Measurements from ENCODE around the gene TES. TPM values are rescaled to one million over a fixed set of nuclear protein-coding genes. Genes with fewer than 3 reads are reported as not detected.

The TES gene
- polyA plus RNA-seq, 1 donor from 2014 or later = 38.0 TPM

DNA sequence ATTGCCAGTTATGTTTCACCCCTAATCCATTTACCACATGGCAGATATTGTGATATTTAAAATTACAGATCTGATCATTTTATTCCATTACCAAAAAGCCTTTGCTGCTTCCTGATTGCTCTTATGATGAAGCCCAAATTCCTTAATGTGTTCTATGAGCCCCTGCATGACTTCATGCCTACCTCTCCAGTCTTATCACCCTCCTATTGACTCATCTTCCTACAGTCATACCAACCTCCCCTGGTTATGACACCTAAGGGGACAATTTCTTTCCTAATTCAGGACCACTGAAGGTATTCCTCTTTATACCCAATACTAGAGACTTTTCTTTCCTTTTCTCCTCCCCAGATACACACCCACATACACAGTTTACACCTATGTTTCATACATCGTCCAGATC, 36.0 kb downstream of the TES start:
- no peak overlapping the region for H3K4me2 ChIP-seq (ENCODE audit: low read length)
- H3K9me3 ChIP-seq (ENCODE audit: low read length) = peaks cover 4% of the 10 kb centered on the region
- no peaks in the 10 kb centered on the region for H3F3A ChIP-seq (ENCODE audit: insufficient read depth, low read length, poor library complexity, severe bottlenecking)
- no peaks in the 10 kb centered on the region for H3K79me2 ChIP-seq (replicated peaks; ENCODE audit: insufficient read depth, low read length)
- H2AFZ ChIP-seq (ENCODE audit: low read depth, low read length) = no peak overlapping the region
- H3K27ac ChIP-seq (ENCODE audit: low read length) = no peak overlapping the region
- H4K20me1 ChIP-seq (ENCODE audit: insufficient read depth) = no peaks in the 10 kb centered on the region
- H3K9ac ChIP-seq (ENCODE audit: low read length) = no peak overlapping the region
- TF ChIP-seq POLR2AphosphoS5 (IDR thresholded peaks at IDR 0.05) (no peak), TAF1 (IDR thresholded peaks at IDR 0.05; ENCODE audit: low read depth) (no peak), EP300 (conservative IDR thresholded peaks at IDR 0.05; ENCODE audit: poor library complexity, severe bottlenecking) (no peak), MXI1 (conservative IDR thresholded peaks at IDR 0.05; ENCODE audit: poor library complexity, severe bottlenecking) (no peak), RAD21 (conservative IDR thresholded peaks at IDR 0.05) (no peak), EZH2 (IDR thresholded peaks at IDR 0.05; ENCODE audit: borderline replicate concordance, insufficient read depth, low read length, poor library complexity, severe bottlenecking) (no peak), SMC3 (conservative IDR thresholded peaks at IDR 0.05; ENCODE audit: poor library complexity) (no peak)
- TF ChIP-seq, protein P1, sequence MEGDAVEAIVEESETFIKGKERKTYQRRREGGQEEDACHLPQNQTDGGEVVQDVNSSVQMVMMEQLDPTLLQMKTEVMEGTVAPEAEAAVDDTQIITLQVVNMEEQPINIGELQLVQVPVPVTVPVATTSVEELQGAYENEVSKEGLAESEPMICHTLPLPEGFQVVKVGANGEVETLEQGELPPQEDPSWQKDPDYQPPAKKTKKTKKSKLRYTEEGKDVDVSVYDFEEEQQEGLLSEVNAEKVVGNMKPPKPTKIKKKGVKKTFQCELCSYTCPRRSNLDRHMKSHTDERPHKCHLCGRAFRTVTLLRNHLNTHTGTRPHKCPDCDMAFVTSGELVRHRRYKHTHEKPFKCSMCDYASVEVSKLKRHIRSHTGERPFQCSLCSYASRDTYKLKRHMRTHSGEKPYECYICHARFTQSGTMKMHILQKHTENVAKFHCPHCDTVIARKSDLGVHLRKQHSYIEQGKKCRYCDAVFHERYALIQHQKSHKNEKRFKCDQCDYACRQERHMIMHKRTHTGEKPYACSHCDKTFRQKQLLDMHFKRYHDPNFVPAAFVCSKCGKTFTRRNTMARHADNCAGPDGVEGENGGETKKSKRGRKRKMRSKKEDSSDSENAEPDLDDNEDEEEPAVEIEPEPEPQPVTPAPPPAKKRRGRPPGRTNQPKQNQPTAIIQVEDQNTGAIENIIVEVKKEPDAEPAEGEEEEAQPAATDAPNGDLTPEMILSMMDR (IDR thresholded peaks at IDR 0.05; ENCODE audit: poor library complexity, severe bottlenecking) = no peak
- TF ChIP-seq, protein P2, sequence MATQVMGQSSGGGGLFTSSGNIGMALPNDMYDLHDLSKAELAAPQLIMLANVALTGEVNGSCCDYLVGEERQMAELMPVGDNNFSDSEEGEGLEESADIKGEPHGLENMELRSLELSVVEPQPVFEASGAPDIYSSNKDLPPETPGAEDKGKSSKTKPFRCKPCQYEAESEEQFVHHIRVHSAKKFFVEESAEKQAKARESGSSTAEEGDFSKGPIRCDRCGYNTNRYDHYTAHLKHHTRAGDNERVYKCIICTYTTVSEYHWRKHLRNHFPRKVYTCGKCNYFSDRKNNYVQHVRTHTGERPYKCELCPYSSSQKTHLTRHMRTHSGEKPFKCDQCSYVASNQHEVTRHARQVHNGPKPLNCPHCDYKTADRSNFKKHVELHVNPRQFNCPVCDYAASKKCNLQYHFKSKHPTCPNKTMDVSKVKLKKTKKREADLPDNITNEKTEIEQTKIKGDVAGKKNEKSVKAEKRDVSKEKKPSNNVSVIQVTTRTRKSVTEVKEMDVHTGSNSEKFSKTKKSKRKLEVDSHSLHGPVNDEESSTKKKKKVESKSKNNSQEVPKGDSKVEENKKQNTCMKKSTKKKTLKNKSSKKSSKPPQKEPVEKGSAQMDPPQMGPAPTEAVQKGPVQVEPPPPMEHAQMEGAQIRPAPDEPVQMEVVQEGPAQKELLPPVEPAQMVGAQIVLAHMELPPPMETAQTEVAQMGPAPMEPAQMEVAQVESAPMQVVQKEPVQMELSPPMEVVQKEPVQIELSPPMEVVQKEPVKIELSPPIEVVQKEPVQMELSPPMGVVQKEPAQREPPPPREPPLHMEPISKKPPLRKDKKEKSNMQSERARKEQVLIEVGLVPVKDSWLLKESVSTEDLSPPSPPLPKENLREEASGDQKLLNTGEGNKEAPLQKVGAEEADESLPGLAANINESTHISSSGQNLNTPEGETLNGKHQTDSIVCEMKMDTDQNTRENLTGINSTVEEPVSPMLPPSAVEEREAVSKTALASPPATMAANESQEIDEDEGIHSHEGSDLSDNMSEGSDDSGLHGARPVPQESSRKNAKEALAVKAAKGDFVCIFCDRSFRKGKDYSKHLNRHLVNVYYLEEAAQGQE (IDR thresholded peaks at IDR 0.05; ENCODE audit: borderline replicate concordance) = no peak
- no peaks in the 10 kb centered on the region for H3K36me3 ChIP-seq (ENCODE audit: insufficient read depth, low read length)
- no peak overlapping the region for H3K4me3 ChIP-seq (ENCODE audit: low read length)
- H3K27me3 ChIP-seq (ENCODE audit: insufficient read depth, low read depth, low read length) = no peaks in the 10 kb centered on the region
- no peaks in the 10 kb centered on the region for H3K9me2 ChIP-seq (ENCODE audit: insufficient read depth, low read length)

DNA sequence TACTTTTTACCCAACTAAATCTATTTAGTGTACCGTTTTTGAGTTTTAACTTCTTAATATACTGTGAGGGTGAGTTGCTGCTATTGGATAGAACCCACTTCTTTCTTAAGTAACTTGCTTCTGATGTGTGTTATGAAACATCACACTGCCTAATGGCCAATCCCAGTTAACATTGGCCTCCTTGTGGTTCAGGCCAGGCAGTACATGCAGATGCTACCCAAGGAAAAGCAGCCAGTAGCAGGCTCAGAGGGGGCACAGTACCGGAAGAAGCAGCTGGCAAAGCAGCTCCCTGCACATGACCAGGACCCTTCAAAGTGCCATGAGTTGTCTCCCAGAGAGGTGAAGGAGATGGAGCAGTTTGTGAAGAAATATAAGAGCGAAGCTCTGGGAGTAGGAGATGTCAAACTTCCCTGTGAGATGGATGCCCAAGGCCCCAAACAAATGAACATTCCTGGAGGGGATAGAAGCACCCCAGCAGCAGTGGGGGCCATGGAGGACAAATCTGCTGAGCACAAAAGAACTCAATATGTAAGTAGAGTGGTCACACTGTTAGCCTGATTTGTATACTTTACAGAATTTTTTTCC, 39.7 kb downstream of the TES start:
- Histone ChIP-seq H3K9me2 (ENCODE audit: insufficient read depth, low read length) (no peaks in the 10 kb centered on the region), H3K36me3 (ENCODE audit: insufficient read depth, low read length) (no peaks in the 10 kb centered on the region), H3K9me3 (ENCODE audit: low read length) (no peaks in the 10 kb centered on the region), H3K4me3 (ENCODE audit: low read length) (no peak overlapping the region), H2AFZ (ENCODE audit: low read depth, low read length) (no peak overlapping the region), H3K9ac (ENCODE audit: low read length) (no peak overlapping the region), H3F3A (ENCODE audit: insufficient read depth, low read length, poor library complexity, severe bottlenecking) (no peaks in the 10 kb centered on the region), H3K27me3 (ENCODE audit: insufficient read depth, low read depth, low read length) (no peaks in the 10 kb centered on the region), H3K4me2 (ENCODE audit: low read length) (no peak overlapping the region), H3K27ac (ENCODE audit: low read length) (no peak overlapping the region), H3K79me2 (replicated peaks; ENCODE audit: insufficient read depth, low read length) (no peaks in the 10 kb centered on the region), H4K20me1 (ENCODE audit: insufficient read depth) (no peaks in the 10 kb centered on the region)
- TF ChIP-seq EP300 (conservative IDR thresholded peaks at IDR 0.05; ENCODE audit: poor library complexity, severe bottlenecking) (no peak), TAF1 (IDR thresholded peaks at IDR 0.05; ENCODE audit: low read depth) (no peak), POLR2AphosphoS5 (IDR thresholded peaks at IDR 0.05) (no peak), RAD21 (conservative IDR thresholded peaks at IDR 0.05) (no peak), SMC3 (conservative IDR thresholded peaks at IDR 0.05; ENCODE audit: poor library complexity) (no peak)
- TF ChIP-seq, protein P2 (IDR thresholded peaks at IDR 0.05; ENCODE audit: borderline replicate concordance) = no peak
- TF ChIP-seq, protein P1 (IDR thresholded peaks at IDR 0.05; ENCODE audit: poor library complexity, severe bottlenecking) = no peak

Measured in neural cell (in vitro differentiated cells).